Stimulated activated CD8-positive, alpha-beta memory T cell treated with anti-CD3 and anti-CD28 coated beads, Interleukin-2, amount 100 ng/mL, for 48 hours (primary cell): ENCODE results near the gene PRRT4.

Source experiments
- DNase-seq, 2 donors: peaks; one replicate each; pipeline ENCODE4 v3.0.0-alpha.2; 2020; ENCODE audit warnings: low read depth in 2 of 2

The PRRT4 gene

DNA sequence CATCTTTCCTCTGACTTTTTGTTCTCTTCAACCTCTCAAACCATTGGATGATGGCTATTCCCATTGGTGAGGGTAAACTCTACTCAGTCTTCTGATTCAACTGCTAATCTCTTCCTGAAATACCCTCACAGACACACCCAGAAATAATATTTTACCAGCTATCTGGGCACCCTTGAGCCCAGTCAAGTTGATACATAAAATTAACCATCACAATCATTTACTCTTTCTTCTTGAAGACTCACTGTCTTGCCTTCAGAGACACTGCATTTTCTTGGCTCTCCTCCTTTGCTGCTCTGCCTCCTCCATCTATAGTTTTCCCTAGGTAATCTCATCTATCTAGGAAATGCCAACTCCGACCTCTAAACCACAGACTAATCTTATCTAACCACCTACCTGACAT is 12.6 kb upstream of the PRRT4 start:
- no peak for DNase-seq

DNA sequence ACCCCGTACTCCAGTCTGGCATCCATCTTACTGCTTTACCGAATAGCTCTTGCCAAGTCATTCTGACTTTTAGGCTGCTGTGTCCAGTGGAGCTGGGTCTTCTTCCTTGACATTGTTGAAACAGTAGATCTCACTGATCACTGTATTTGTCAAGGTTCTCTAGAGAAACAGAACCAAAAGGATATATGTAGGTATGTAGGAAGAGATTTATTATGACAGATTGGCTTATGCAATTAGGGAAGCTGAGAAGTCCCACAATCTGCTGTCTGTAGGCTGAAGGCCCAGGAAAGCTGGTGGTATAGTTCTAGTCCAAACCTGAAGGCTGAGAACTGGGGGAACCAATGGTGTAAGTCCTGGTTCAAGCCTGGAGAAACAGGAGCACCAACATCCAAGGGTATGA is 12.1 kb upstream of the PRRT4 start:
- DNase-seq = no peak

DNA sequence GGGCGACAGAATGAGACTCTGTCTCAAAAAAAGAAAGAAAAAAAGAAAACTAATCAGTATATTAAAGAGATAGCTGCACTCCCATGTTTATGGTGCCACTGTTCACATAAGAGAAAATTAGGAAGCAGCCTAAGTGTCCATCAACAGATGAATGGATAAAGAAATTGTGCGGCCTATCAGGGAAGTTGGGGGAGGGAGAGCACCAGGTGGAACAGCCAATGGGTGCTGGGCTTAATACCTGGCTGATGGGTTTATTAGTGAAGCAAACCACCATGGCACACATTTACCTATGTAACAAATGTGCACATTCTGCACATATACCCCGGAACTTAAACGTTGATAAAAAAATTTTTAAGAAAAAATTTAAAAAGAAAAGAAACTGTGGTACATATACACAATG is 9.0 kb upstream of the PRRT4 start:
- no peak for DNase-seq

DNA sequence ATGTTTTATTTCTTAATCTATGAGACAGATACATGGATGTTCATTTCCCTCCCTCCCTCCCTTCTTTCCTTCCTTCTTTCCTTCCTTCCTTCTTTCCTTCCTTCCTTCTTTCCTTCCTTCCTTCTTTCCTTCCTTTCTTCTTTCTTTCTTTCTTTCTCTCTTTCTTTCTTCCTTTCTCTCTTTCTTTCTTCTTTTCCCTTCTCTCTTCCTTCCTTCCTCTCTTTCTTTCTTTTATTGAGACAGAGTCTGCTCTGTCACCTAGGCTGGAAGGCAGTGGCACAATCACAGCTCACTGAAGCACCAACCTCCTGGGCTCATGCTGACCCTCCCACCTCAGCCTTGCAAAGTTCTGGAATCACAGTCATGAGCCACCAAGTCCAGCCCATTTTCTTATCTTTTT is 5.5 kb upstream of the PRRT4 start:
- DNase-seq = no peak

DNA sequence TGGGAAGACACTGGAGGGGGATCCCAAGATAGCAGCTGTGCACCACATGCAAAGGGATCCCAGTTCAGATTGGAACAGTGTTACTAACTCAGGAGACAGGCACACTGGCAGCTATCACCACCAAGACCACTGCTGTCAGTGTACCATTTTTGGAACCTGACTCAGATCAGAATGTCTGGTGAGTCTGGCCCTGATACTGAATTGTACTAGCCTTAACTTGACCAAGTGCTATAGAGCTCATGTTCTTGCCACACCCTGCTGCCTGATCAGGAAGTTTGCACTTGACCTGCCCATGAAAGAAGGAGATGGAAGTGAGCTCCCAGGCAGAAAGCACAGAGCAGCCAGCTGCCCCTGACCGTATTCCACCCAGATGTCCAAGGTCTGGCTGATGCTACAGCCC is 4.8 kb upstream of the PRRT4 start:
- no peak for DNase-seq

DNA sequence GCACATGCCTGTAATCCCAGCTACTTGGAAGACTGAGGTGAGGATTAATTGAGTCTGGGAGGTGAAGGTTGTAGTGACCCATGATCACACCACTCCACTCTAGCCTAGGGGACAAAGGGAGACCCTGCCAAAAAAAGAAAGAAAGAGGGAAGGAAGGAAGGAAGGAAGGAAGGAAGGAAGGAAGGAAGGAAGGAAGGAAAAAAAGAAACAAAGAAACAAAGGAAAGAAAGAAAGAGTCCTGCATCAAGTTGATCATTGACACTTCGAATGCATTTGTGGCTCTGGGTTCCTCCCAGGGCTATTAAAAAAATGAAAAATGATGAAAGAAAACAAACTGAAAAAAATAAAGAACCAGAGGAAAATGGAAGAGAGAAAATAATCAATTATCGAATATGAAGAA is 3.9 kb upstream of the PRRT4 start:
- DNase-seq = no peak

DNA sequence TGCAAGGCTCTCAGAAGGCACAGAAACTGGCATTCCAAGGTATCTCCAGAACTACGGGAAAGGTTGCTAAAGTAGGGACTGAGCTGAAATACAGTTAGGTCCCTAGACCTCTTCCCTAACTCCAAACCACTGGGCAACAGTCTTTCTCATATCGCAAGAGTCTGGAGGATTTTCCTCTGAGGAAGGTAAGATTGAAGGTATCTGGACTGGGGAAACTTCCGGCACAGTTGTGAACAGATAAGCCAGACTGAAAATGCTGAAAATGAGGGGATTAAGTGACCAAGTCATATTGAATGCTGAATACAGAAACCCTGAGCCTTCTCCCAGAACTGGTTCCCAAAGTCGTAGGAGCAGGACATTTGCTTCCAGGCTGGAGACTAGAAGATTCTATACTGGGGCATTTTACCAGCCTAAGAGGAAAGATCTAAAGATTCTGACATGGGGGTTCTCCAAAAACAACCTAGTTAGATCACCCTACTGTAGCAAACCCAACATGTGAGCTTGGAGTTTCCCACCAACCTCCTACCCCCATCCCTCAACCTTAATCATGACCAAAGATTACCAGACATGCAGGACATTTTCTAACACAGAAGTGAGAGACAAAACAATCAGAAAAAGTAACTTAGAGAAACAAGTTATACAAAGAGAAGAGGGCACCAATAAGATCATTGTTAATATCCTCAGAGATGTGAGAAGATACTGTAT is 2.8 kb upstream of the PRRT4 start:
- DNase-seq = no peak

DNA sequence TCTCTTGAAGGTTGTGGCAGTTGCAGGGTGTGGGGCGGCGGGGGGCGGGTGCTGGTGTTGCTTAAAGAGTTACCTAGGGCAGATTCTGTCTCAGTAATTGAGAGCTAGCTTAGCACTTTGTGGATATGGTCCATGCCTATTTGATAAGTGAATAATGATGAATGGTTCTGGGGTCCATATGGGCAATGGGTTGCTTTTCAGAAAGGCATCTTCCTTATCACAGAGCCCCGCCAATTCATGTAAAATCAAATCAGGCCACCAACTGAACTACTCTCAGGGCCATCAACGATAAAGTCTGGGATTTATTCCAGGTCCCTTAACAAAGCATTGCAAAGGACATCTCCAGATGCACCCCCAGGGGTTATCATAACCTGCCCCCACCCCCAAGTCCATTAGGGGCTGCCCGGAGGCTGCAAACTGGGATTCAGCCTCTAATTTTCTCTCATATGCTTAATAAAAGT is 1.8 kb upstream of the PRRT4 start:
- DNase-seq = no peak

DNA sequence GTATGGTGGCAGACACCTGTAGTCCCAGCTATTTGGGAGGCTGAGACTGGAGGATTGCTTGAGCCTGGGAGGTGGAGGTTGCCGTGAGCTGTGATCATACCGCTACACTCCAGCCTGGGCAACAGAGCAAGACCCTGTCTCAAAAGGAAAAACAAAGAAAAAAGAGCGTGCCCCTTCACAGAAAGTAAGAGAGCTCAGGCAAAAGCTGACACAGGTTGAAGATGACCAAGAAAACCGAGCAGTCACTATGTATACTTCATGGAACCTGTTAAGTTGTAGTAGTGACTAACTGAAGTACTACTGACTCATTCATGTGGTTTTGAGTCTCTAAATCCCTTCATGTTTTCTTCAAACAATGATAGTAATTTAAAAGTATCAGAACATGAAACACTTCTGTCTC is 1.2 kb upstream of the PRRT4 start:
- DNase-seq = no peak

DNA sequence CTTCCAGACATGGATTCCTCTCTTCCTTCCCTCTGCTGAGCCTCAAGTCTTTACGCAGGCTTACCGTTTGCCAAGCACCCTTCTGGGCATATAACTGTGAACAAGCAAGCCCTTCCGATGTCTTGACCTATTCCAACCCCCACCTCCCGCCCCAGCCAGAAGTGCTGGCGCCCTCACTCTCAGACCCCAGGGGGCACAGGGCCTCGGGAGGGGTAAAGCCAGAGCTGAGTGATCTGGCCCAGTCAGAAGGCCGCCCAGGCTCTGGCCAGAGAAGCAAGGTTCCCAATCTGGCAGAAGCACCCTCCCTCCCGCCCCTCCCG is 1.2 kb downstream of the PRRT4 start:
- no peak for DNase-seq

DNA sequence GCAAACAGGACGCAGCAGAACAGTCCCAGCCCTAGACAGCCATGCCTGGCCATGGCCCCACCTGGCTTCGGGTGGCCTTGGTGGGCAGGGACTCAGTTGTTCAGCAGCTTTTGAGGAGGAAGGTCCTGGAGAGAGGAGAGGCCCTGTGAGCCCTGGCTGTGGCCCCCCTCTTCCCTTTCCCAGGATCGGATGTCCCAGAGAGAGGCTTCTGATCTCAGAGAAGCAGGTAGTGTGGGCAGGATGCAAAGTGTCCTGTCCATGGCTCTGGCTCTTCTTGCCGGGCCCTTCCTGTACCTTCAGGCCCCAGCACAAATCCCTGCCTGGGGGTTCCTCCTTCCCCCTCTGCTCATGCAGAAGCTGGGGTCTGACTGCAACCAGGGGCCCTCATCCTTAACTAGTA is 1.6 kb downstream of the PRRT4 start:
- no peak for DNase-seq

DNA sequence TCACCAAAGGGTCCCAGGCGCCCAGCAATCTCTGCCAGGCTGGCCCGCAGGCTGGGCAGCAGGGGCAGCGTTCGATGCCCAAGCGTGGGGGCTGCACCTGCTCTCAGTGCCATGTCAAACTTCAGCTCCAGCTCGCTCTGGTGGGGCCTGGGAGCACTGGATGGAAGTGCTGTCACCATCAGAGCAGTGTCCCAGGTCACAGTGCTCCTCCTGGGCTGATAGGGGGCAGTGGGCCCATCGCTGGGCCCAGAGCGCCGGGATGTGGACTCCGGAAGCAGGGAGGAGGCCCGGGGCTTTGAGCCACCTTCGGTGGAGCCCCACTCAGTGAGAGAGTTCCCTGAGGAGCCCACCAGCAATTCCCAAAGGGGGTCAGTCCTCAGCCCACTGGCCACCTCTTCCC is 2.2 kb downstream of the PRRT4 start:
- no peak for DNase-seq

DNA sequence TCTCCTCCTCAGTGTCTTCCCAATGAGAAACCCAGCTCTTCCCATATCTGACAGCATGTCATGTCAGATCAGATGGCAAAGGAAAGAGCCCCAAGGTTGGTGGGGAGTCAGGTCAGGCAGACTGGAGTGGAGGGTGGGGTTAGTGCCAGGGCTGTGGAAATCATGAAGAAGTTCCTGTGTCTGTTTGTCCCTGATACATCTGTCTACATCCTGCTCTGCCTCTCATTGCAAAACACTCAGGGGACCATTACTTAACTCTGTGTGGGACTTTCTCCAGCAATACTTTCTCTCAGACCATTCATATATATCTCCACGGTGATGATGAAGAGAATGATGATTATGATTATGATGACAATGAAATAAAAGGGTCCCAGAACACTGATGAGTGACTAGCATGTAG is 3.3 kb downstream of the PRRT4 start:
- no peak for DNase-seq

DNA sequence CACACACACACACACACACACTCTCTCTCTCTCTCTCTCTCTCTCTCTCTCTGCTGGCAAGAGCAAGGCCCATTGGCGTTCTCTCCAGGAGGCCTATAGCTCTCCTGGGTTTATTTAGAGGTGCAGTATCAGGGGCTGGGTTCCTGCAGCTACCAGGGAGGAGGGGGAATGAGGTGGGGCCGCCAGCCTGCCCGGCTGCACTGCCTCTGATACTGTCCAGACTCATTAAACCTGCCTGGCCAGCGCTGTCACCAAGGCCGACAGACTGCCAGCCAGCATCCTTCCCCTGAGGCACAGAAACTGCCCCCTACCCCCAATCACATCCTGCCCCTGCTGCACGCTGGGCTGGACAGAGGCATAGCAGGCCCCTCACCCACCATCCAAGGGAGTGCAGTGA is 4.3 kb downstream of the PRRT4 start:
- DNase-seq = no peak

DNA sequence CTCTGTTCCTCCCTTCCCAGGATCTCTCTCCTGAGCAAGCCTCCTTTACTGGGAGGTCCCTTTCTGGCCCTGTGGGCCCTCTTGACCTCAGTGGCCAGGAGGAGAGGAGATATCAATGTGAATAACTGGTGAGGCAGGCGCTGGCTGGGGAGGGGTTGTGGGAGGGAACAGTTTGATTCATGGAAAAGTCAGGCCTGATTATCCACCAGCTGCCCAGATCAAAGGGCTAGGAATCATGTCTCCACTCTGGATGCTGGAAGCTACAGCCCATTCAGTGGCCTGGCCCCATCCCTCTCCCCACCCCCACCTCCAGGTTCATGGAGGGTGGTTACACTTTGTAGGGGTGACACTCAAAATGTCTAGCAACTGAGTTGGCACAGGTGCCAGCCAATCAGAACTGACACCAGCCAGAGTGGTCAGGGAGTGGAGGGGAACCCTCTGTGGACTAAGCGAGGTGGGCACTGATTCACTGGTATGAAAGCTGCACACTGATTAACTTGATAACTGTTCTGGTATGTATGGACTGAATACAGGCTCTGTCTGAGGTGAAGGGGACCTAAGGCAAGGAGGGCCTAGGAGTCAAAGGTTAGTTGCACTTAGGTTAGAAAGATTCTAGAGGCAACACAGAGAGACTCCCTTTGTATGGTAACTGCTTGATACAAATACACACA is 4.8 kb downstream of the PRRT4 start:
- no peak for DNase-seq

DNA sequence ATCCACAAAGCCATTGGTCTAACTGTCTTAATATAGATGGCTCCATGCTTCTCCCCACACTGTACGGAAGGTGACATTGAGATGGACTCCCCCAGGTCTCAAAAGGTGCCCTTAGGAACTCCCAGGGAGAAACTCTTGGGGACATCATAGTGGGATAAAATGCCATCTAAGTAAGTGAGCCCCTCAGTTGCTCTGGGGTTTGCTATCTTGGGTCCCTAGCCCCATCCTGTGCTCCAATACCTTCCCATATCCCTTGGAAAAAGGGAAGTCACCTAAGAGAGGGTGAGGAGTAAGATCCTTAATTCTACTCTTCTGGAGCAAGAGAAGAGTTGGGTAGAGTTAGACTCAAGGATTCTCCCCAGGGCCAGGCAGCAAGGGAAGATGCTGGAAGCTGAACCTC is 7.9 kb downstream of the PRRT4 start:
- DNase-seq = no peak

DNA sequence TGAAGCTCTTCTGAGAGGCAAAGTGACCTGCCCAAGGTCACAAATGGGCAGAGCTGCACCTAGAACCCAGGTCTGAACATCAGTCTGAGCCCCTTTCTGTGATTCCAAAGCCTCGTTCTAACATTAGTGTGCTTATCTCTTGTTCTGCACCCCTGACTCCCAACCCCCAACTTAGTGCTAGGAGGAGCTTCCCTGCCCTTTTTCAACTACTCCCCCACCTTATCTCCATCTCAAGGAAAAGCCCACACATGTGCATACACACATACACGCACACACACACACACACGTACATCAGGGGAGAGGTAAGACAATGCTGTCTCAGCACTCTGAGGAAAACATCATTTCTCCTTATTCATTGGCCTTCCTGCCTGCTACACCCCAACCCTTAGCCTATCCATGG is 8.3 kb downstream of the PRRT4 start:
- DNase-seq = no peak

DNA sequence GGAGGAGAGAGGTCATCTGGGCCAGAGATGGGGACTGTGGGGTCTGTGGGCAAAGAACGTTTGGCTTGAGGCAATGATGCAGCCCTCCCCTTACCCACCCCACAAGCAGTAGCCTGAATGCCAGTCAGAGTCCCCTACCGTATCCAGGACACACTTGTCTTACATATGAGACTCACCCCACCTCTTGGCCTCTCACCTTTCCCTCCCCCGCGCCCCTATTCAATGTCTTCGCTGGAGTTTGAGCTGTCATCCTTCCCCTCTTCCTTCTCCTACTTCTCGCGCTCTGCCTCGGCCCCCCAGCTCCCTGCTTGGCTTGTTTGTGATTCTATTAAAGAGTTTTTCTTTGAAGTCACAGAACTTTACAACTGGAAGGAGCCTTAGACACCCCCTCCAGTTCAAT is 8.9 kb downstream of the PRRT4 start:
- DNase-seq = no peak

DNA sequence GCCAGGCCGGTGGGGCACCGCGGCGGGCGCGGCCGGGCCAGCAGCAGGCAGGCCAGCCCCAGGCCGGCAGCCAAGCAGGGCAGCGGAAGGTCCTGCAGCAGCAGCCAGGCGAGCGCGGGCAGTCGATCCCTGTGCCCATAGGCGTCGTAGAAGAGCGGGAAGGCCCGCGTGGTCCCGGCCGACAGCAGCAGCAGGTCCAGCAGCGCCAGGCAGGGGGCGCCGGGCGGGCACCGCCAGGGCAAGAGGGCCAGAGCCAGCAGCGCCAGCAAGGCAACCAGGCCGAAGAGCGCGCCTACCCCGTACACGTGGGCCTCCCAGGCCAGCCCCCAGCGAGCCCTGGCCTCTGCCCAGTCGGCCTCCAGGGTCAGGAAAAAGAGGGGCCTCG is 9.3 kb downstream of the PRRT4 start:
- no peak for DNase-seq

DNA sequence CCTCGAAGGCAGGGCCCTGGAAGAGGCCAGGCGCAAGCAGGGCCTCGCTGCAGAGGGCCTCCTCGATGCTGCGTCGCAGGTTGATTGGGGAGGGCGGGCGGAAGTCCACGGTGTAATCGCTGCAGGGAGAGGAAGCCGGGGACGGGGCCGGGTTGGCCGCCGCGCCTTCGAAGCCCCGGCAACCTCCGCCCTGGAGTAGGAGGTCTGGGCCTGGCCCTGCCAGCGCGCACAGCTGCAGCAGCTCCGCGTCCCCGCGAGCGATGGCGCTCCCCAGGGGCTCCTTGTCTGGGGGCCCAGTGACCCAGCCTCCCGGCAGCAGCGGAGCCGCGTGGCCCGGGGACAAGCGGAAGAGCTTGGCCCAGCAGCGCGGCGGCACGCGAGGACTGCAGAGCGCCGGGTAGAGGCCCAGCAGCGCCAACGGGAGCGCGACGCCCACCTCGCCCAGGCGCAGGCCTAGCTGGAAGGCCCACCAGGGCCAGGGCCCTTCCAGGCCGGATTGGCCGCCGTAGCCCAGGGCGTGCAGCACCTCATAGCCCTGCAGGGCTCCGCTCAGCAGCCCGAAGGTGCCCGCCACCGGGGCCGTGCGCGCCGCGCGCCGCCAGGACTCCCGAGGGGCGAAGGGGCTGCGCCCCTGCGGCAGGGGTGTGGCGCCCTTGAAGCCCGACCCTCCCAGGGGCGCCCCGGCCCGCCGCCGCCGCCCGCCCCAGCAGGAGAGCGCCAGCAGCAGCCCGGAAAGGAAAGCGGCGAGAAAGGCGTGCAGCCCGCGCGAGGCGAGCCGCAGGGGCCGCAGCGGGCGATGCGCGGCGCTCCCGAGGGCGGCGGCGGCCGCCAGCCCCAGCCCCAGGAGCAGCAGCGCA is 10.0 kb downstream of the PRRT4 start:
- DNase-seq = no peak

DNA sequence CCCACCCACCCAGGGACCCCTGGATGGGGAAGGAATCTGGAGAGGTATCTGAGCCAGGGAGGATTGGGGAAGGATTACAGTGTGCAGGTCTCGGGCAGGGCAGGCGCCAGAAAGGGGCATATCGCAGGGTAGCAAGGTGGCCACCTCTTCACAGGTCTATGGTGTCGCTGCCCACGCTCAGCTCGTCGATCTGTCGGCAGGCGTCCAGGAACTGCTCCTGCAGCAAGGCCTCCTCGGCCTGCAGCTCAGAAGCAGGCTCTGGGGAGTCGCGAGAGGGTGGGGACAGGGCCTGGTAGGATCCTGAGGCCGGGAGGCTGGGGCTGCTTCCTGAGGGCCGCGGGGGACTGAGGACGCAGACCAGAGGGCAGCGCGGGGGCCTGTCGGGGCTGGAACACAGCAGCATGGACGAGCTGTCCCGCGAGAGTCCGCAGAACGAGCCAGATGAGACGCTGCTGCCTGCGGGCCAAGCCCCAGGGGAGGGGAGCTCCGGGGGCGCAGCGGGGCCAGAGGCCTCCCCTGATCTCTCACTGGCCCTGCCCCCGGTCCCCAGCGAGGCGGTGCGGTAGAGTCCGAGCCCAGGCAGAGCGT is 10.7 kb downstream of the PRRT4 start:
- no peak for DNase-seq

DNA sequence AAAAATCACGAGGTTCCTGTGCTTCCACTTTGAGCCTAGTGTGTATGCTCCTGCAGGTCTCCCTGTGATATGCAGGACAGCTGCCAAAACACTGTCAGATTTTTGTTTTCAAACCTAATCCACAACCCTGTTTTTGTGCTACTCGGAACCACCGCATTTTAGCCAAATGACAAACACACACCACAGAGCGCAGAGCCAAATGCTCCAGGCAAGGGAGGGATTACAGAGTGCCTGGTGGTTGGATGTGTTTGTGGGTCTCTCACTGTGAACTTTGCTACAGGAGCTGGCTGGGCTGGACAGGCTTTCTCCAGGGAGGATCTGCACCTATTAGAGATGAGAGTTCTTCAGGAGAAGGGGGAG is 12.0 kb downstream of the PRRT4 start:
- no peak for DNase-seq

DNA sequence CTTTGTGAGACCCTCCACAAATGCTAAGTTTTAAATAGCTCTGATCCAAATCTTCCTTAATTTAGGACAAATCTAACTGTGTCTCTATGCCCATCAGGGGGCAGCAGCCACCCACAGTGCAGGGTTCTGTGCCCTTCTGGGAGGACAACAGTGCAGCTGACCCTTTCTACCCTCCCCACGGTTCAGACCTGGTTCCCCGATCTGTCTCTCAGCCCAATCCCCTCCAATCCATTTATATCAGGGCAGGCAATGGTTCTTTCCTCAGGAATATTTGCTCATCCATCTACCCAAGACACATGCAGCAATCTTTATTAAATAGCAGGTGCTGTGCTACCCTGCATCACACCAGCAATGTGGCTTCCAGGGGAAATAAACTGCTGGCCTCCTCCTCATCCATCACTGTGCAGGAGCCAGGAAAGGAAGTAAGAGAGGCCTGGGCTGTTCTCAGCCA is 13.8 kb downstream of the PRRT4 start:
- DNase-seq = no peak
